Panc1 (cell line): ENCODE results near the gene DDX31. TPM values are rescaled to one million over a fixed set of nuclear protein-coding genes. Genes with fewer than 3 reads are reported as not detected.

ENCODE experiments used
- ATAC-seq: fragments of 200-7000 bp; cut with Tn5 transposase; 2 replicates; pipeline ENCODE4 v1.9.1; 2020; ENCODE audit warnings: mild to moderate bottlenecking, moderate library complexity
- BruUV-seq: library from RNA; stranded (reverse); fragments of 400-500 nt; replicated peaks from 2 replicates; lab custom pipeline; 2021; lab: Mats Ljungman, UMichigan
- CTCF ChIA-PET: fragments of 300-600 bp; sonication (Branson Sonifier 250); formaldehyde crosslinking; loops from one replicate; lab custom pipeline; 2022; ENCODE audit warnings: antibody characterized with exemption; lab: Charles Lee
- POLR2A ChIA-PET: fragments of 300-600 bp; sonication (Branson Sonifier 250); formaldehyde crosslinking; loops from one replicate; lab custom pipeline; 2022; ENCODE audit warnings: antibody characterized with exemption; lab: Charles Lee
- DNase-seq: peaks from one replicate; pipeline ENCODE4 v3.0.0-alpha.2; 2010; ENCODE audit warnings: low read depth, low spot score
- H3K27ac ChIP-seq: 2 replicates; pipeline ENCODE4 v1.5.1; 2011; ENCODE audit warnings: mild to moderate bottlenecking, low read length, inconsistent platforms
- H3K27me3 ChIP-seq: fragments of 200-500 bp; sonication (Bioruptor generic); 2 replicates; pipeline ENCODE4 v1.6.0; 2014; ENCODE audit warnings: low read length, inconsistent platforms; ENCODE audit not compliant: control insufficient read depth, insufficient read depth
- H3K36me3 ChIP-seq: fragments of 200-500 bp; sonication (Bioruptor generic); 2 replicates; pipeline ENCODE4 v1.5.1; 2014; ENCODE audit warnings: inconsistent platforms, mild to moderate bottlenecking, low read length, moderate library complexity; ENCODE audit not compliant: control insufficient read depth, insufficient read depth
- H3K4me1 ChIP-seq: 2 replicates; pipeline ENCODE4 v1.5.1; 2011; ENCODE audit warnings: inconsistent platforms, mild to moderate bottlenecking, low read length, moderate library complexity; ENCODE audit not compliant: control insufficient read depth, insufficient read depth
- H3K4me3 ChIP-seq, 2 experiments: 2 replicates each; pipeline ENCODE4 v1.5.1; 2011 to 2012; ENCODE audit warnings: low read depth in 2 of 2, low read length in 2 of 2, mild to moderate bottlenecking in 2 of 2, inconsistent platforms in 1 of 2, moderate library complexity in 1 of 2
- H3K9me3 ChIP-seq: fragments of 200-500 bp; sonication (Bioruptor generic); 2 replicates; pipeline ENCODE4 v1.5.1; 2014; ENCODE audit warnings: low read depth, mild to moderate bottlenecking, inconsistent platforms, low read length, moderate library complexity; ENCODE audit not compliant: control insufficient read depth, insufficient read depth
- POLR2AphosphoS5 ChIP-seq: IDR thresholded peaks from 2 replicates; pipeline ENCODE4 v1.6.1; 2012; ENCODE audit warnings: mild to moderate bottlenecking, low read depth, low read length, moderate library complexity
- SIN3A ChIP-seq: IDR thresholded peaks from 2 replicates; pipeline ENCODE4 v1.6.1; 2012; ENCODE audit warnings: low read depth, mild to moderate bottlenecking, low read length, moderate library complexity, borderline replicate concordance; ENCODE audit not compliant: insufficient read depth
- TCF7L2 ChIP-seq: IDR thresholded peaks from 2 replicates; pipeline ENCODE4 v1.6.1; 2011; ENCODE audit warnings: mild to moderate bottlenecking, low read depth, low read length, inconsistent platforms
- in situ Hi-C: cut with HindIII; loops from 2 replicates; pipeline ENCODE4 v1.10.0; 2016; ENCODE audit warnings: low sequenced_read_pairs, low pct_unique_long_range_greater_than_20kb
- intact Hi-C: fragments of 100-400 bp; cut with micrococcal nuclease; formaldehyde crosslinking; loops from one replicate; pipeline ENCODE4 v1.10.0; 2022; ENCODE audit not compliant: unreplicated experiment
- total RNA-seq: library from RNA; stranded (reverse); gene quantifications from one replicate; pipeline ENCODE4 v1.2.1, GENCODE V29; 2021; ENCODE audit not compliant: unreplicated experiment
- TF ChIP-seq, protein P1 (sequence below): fragments of 450-650 bp; IDR thresholded peaks from 2 replicates; pipeline ENCODE4 v1.5.1; 2017; ENCODE audit warnings: mild to moderate bottlenecking
- TF ChIP-seq, protein P2 (sequence below), 2 experiments: IDR thresholded peaks; 2 replicates each; pipeline ENCODE4 v1.6.1; 2011 to 2012; ENCODE audit warnings: low read depth in 2 of 2, control low read depth in 1 of 2, low read length in 1 of 2, mild to moderate bottlenecking in 1 of 2, moderate library complexity in 1 of 2; ENCODE audit not compliant: insufficient read depth in 1 of 2

DDX31 gene
- total RNA-seq, 1 experiment from 2014 or later = 17.5 TPM

DNA sequence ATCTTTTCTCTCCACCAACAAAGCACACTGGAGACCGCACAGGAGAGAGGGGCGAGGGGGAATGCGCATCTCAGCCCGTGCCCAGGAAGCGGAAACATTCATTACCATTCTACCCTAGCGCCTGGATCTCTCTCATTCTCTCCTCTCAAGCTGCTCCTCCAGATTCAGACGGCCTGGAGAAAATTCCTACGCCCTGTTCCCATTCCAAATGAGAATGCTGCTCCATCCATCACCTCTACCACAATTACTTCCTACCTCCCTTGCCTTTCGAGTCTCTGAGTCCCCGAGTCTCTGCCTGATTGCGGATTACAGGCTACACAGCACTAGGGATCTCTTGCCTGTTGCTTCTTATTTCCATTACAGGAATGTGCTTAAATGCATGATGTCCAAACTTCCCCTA is 6.7 kb downstream of the DDX31 start:
- no peaks in the 10 kb centered on the region for H3K9me3 ChIP-seq
- ATAC-seq = no peak
- ChIA-PET POLR2A (no interaction called here), CTCF (no interaction called here)
- peaks cover 10% of the 10 kb centered on the region; the same call in 1 of the 2 replicates for H3K36me3 ChIP-seq
- in situ Hi-C loops = no loop called here
- H3K27ac ChIP-seq = no peak overlapping the region
- no TSS peak for BruUV-seq
- intact Hi-C loops = no loop called here
- H3K4me1 ChIP-seq = no peaks in the 10 kb centered on the region
- H3K27me3 ChIP-seq = no peaks in the 10 kb centered on the region
- TF ChIP-seq, protein P1, sequence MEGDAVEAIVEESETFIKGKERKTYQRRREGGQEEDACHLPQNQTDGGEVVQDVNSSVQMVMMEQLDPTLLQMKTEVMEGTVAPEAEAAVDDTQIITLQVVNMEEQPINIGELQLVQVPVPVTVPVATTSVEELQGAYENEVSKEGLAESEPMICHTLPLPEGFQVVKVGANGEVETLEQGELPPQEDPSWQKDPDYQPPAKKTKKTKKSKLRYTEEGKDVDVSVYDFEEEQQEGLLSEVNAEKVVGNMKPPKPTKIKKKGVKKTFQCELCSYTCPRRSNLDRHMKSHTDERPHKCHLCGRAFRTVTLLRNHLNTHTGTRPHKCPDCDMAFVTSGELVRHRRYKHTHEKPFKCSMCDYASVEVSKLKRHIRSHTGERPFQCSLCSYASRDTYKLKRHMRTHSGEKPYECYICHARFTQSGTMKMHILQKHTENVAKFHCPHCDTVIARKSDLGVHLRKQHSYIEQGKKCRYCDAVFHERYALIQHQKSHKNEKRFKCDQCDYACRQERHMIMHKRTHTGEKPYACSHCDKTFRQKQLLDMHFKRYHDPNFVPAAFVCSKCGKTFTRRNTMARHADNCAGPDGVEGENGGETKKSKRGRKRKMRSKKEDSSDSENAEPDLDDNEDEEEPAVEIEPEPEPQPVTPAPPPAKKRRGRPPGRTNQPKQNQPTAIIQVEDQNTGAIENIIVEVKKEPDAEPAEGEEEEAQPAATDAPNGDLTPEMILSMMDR = no peak
- TF ChIP-seq TCF7L2 = no peak
- H3K4me3 ChIP-seq = no peak overlapping the region
- no peak for DNase-seq

DNA sequence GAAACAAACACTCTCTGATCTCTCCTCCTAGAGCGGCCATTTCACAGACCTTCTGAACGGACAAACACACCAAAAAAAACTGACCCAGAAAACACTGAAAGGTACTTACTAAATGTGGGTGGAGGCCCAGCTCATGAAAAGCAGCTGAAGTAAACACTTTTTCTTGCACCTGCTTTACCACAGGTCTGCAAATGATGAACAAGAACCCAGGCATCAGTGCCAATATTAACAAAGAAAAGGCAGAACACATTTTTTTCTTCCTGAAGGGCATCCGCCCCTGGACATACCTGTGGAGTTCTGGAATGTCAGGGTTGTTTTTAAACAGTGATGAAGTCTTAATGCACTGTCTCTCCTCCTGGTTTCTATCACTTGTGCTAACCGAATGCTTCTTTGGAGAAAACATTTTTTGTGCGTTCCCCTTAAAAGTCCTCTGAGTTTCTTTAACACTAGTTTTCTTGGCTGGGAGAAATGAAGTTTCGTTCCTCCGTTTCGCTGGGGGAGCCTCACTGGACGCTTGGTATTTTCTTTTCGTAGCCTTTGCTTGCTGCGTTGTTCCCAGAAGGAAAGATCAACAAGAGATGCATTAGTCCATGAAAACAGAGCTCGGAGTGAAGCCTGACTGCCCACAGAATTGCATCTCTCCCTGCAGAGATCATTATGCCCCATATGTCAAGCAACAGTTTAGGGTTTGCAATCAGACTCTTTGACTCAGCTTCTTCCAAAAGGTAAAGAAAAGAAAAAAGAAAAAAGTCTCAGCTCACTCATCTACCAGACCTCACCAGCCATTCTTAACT is 7.4 kb downstream of the DDX31 start:
- intact Hi-C loops (no loop called here), in situ Hi-C loops (no loop called here)
- ChIA-PET CTCF (no interaction called here), POLR2A (no interaction called here)
- DNase-seq (no peak), ATAC-seq (no peak)
- Histone ChIP-seq H3K27me3 (no peaks in the 10 kb centered on the region), H3K4me1 (no peaks in the 10 kb centered on the region), H3K4me3 (no peak overlapping the region), H3K36me3 (peaks cover 17% of the 10 kb centered on the region), H3K9me3 (no peaks in the 10 kb centered on the region), H3K27ac (no peak overlapping the region)
- no peak for TF ChIP-seq SIN3A
- no peak for TF ChIP-seq TCF7L2
- TF ChIP-seq POLR2AphosphoS5 = no peak
- TF ChIP-seq, protein P2, sequence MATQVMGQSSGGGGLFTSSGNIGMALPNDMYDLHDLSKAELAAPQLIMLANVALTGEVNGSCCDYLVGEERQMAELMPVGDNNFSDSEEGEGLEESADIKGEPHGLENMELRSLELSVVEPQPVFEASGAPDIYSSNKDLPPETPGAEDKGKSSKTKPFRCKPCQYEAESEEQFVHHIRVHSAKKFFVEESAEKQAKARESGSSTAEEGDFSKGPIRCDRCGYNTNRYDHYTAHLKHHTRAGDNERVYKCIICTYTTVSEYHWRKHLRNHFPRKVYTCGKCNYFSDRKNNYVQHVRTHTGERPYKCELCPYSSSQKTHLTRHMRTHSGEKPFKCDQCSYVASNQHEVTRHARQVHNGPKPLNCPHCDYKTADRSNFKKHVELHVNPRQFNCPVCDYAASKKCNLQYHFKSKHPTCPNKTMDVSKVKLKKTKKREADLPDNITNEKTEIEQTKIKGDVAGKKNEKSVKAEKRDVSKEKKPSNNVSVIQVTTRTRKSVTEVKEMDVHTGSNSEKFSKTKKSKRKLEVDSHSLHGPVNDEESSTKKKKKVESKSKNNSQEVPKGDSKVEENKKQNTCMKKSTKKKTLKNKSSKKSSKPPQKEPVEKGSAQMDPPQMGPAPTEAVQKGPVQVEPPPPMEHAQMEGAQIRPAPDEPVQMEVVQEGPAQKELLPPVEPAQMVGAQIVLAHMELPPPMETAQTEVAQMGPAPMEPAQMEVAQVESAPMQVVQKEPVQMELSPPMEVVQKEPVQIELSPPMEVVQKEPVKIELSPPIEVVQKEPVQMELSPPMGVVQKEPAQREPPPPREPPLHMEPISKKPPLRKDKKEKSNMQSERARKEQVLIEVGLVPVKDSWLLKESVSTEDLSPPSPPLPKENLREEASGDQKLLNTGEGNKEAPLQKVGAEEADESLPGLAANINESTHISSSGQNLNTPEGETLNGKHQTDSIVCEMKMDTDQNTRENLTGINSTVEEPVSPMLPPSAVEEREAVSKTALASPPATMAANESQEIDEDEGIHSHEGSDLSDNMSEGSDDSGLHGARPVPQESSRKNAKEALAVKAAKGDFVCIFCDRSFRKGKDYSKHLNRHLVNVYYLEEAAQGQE (IDR thresholded peaks at IDR 0.05; ENCODE audit: insufficient read depth in 1 of 2, low read depth in 2 of 2, low read length in 1 of 2) = no peak
- TF ChIP-seq, protein P1 = no peak
- BruUV-seq = no TSS peak
